IPS-18c (cell line): ENCODE measurements around the gene CTRL.
"Not testable (repeated sequence)": the region's sequence is repeated elsewhere in the genome, so short reads cannot be mapped to it uniquely, and the experiment has no call there.

Experiments
- H3K4me3 ChIP-seq: 2 replicates; pipeline ENCODE4 v1.7.0; 2013; ENCODE audit warnings: low read depth, mild to moderate bottlenecking, low read length, moderate library complexity; ENCODE audit not compliant: insufficient read depth
- H3K9me3 ChIP-seq: one replicate; pipeline ENCODE4 v1.6.1; 2013; ENCODE audit warnings: mild to moderate bottlenecking, low read length, moderate library complexity; ENCODE audit not compliant: control insufficient read depth, insufficient read depth

CTRL gene

GRCh38 chr16:67917140-67917851, 14.4 kb downstream of the CTRL start:
- Histone ChIP-seq H3K9me3 (no peaks in the 10 kb centered on the region), H3K4me3 (no peak overlapping the region)

GRCh38 chr16:67915831-67916723, 15.6 kb downstream of the CTRL start:
- no peak overlapping the region for H3K4me3 ChIP-seq
- H3K9me3 ChIP-seq = no peaks in the 10 kb centered on the region

- not testable (repeated sequence) for H3K4me3 ChIP-seq, H3K9me3 ChIP-seq
Observed at GRCh38 chr16:67915496-67915769, 16.2 kb downstream of the CTRL start.

GRCh38 chr16:67914758-67915495, 16.7 kb downstream of the CTRL start:
- no peak overlapping the region for H3K4me3 ChIP-seq
- no peaks in the 10 kb centered on the region for H3K9me3 ChIP-seq

GRCh38 chr16:67910158-67910557, 21.5 kb downstream of the CTRL start:
- peaks cover 2% of the 10 kb centered on the region for H3K9me3 ChIP-seq
- no peak overlapping the region for H3K4me3 ChIP-seq

- H3K9me3 ChIP-seq = peaks cover 2% of the 10 kb centered on the region
Observed at GRCh38 chr16:67909056-67909742, 22.5 kb downstream of the CTRL start.

GRCh38 chr16:67907397-67908180, 24.1 kb downstream of the CTRL start:
- Histone ChIP-seq H3K9me3 (peaks cover 2% of the 10 kb centered on the region), H3K4me3 (no peak overlapping the region)

More at GRCh38 chr16:67909056-67909742, 22.5 kb downstream of the CTRL start:
- H3K4me3 ChIP-seq = no peak overlapping the region

GRCh38 chr16:67902831-67903230, 28.8 kb downstream of the CTRL start:
- Histone ChIP-seq H3K9me3 (peaks cover 2% of the 10 kb centered on the region), H3K4me3 (no peak overlapping the region)

- H3K9me3 ChIP-seq = no peaks in the 10 kb centered on the region
- H3K4me3 ChIP-seq = no peak overlapping the region
Observed at GRCh38 chr16:67901734-67902133, 29.9 kb downstream of the CTRL start.

GRCh38 chr16:67897231-67897630, 34.4 kb downstream of the CTRL start:
- no peaks in the 10 kb centered on the region for H3K9me3 ChIP-seq
- H3K4me3 ChIP-seq = no peak overlapping the region

GRCh38 chr16:67893743-67894399, 37.8 kb downstream of the CTRL start:
- no peaks in the 10 kb centered on the region for H3K9me3 ChIP-seq

GRCh38 chr16:67892899-67893742, 38.5 kb downstream of the CTRL start, which contains the start of gene PSKH1:
TSS of gene PSKH1 (plus strand) at chr16:67893254. CDS start at chr16:67908750, 15,496 bp downstream.
- no peaks in the 10 kb centered on the region for H3K9me3 ChIP-seq
- H3K4me3 ChIP-seq = peak within 1 kb of the TSS; percentile 98

More at GRCh38 chr16:67893743-67894399, 37.8 kb downstream of the CTRL start:
- H3K4me3 ChIP-seq = peak overlapping the region; percentile 98

- peak overlapping the region; percentile 10; the same call in 1 of the 2 replicates for H3K4me3 ChIP-seq
Observed at GRCh38 chr16:67892375-67892774, 39.3 kb downstream of the CTRL start.

GRCh38 chr16:67888331-67888730, 43.3 kb downstream of the CTRL start:
- H3K9me3 ChIP-seq = no peaks in the 10 kb centered on the region
- H3K4me3 ChIP-seq = no peak overlapping the region

More at GRCh38 chr16:67892375-67892774, 39.3 kb downstream of the CTRL start:
- no peaks in the 10 kb centered on the region for H3K9me3 ChIP-seq

GRCh38 chr16:67886387-67886786, 45.3 kb downstream of the CTRL start:
- Histone ChIP-seq H3K4me3 (no peak overlapping the region), H3K9me3 (no peaks in the 10 kb centered on the region)
